H9 (cell line): ENCODE data around the gene FAM210B. TPM values are rescaled to one million over a fixed set of nuclear protein-coding genes. Genes with fewer than 3 reads are reported as not detected.

Source experiments
- DNase-seq: peaks from one replicate; pipeline ENCODE4 v3.0.0-alpha.2; 2017
- H2AFZ ChIP-seq: one replicate; pipeline ENCODE4 v1.6.1; 2013; ENCODE audit warnings: mild to moderate bottlenecking, low read length, control low read depth, moderate library complexity
- H2AK5ac ChIP-seq: 2 replicates; pipeline ENCODE4 v1.6.1; 2013; ENCODE audit warnings: low read length, control low read depth, mixed read lengths; ENCODE audit not compliant: insufficient read length
- H2BK120ac ChIP-seq: one replicate; pipeline ENCODE4 v1.6.1; 2013; ENCODE audit warnings: low read depth, mild to moderate bottlenecking, low read length, control low read depth, inconsistent platforms; ENCODE audit not compliant: poor library complexity, severe bottlenecking
- H2BK12ac ChIP-seq: 2 replicates; pipeline ENCODE4 v1.6.1; 2013; ENCODE audit warnings: low read length, control low read depth, mixed read lengths, low read depth; ENCODE audit not compliant: insufficient read length
- H2BK15ac ChIP-seq: 2 replicates; pipeline ENCODE4 v1.6.1; 2013; ENCODE audit warnings: low read depth, low read length, control low read depth
- H2BK20ac ChIP-seq: one replicate; pipeline ENCODE4 v1.6.1; 2013; ENCODE audit warnings: low read depth, mild to moderate bottlenecking, low read length, control low read depth, inconsistent platforms; ENCODE audit not compliant: poor library complexity, severe bottlenecking
- H2BK5ac ChIP-seq: 2 replicates; pipeline ENCODE4 v1.6.1; 2013; ENCODE audit warnings: low read length, control low read depth, mixed read lengths; ENCODE audit not compliant: insufficient read length
- H3K14ac ChIP-seq: 2 replicates; pipeline ENCODE4 v1.6.1; 2013; ENCODE audit warnings: low read length, control low read depth; ENCODE audit not compliant: insufficient read depth
- H3K18ac ChIP-seq: 2 replicates; pipeline ENCODE4 v1.6.1; 2013; ENCODE audit warnings: low read depth, mild to moderate bottlenecking, mixed read lengths, low read length, control low read depth; ENCODE audit not compliant: insufficient read length
- H3K23ac ChIP-seq: 2 replicates; pipeline ENCODE4 v1.6.1; 2013; ENCODE audit warnings: low read length, control low read depth, mixed read lengths, low read depth; ENCODE audit not compliant: insufficient read length
- H3K23me2 ChIP-seq: 2 replicates; pipeline ENCODE4 v1.6.1; 2013; ENCODE audit warnings: low read depth, mild to moderate bottlenecking, mixed read lengths, low read length, control low read depth; ENCODE audit not compliant: insufficient read length, poor library complexity, severe bottlenecking
- H3K27ac ChIP-seq: 2 replicates; pipeline ENCODE4 v1.5.1; 2013; ENCODE audit warnings: low read length, control low read depth, mixed read lengths, low read depth; ENCODE audit not compliant: insufficient read length
- H3K27me3 ChIP-seq: 2 replicates; pipeline ENCODE4 v1.6.1; 2013; ENCODE audit warnings: low read length, control low read depth, inconsistent platforms; ENCODE audit not compliant: insufficient read depth
- H3K4ac ChIP-seq: 2 replicates; pipeline ENCODE4 v1.6.1; 2013; ENCODE audit warnings: low read depth, mild to moderate bottlenecking, control low read depth, inconsistent platforms, low read length, moderate library complexity
- H3K4me1 ChIP-seq: 2 replicates; pipeline ENCODE4 v1.6.1; 2013; ENCODE audit warnings: low read length, control low read depth, inconsistent platforms; ENCODE audit not compliant: insufficient read depth
- H3K4me2 ChIP-seq: 2 replicates; pipeline ENCODE4 v1.6.1; 2013; ENCODE audit warnings: low read length, control low read depth, mixed read lengths; ENCODE audit not compliant: insufficient read length, insufficient read depth
- H3K56ac ChIP-seq: 2 replicates; pipeline ENCODE4 v1.6.1; 2013; ENCODE audit warnings: low read depth, mild to moderate bottlenecking, mixed read lengths, low read length, control low read depth; ENCODE audit not compliant: insufficient read length
- H3K79me1 ChIP-seq: 2 replicates; pipeline ENCODE4 v1.6.1; 2013; ENCODE audit warnings: low read depth, mild to moderate bottlenecking, moderate library complexity, low read length, control low read depth, inconsistent platforms; ENCODE audit not compliant: insufficient read depth, poor library complexity, severe bottlenecking
- H3K79me2 ChIP-seq: 2 replicates; pipeline ENCODE4 v1.6.1; 2013; ENCODE audit warnings: low read length, control low read depth, inconsistent platforms; ENCODE audit not compliant: insufficient read depth
- H3K9ac ChIP-seq: 2 replicates; pipeline ENCODE4 v1.6.1; 2013; ENCODE audit warnings: low read length, control low read depth, mixed read lengths; ENCODE audit not compliant: insufficient read length; ENCODE audit errors: extremely low read depth
- H3K9me3 ChIP-seq: one replicate; pipeline ENCODE4 v1.6.1; 2013; ENCODE audit warnings: low read depth, low read length, inconsistent platforms; ENCODE audit not compliant: control insufficient read depth
- H3T11ph ChIP-seq: one replicate; pipeline ENCODE4 v1.6.1; 2013; ENCODE audit warnings: mild to moderate bottlenecking, low read length, control low read depth, inconsistent platforms
- H4K20me1 ChIP-seq: one replicate; pipeline ENCODE4 v1.6.1; 2013; ENCODE audit not compliant: control insufficient read depth, insufficient read length, insufficient read depth
- H4K5ac ChIP-seq: 2 replicates; pipeline ENCODE4 v1.6.1; 2013; ENCODE audit warnings: low read depth, mild to moderate bottlenecking, mixed read lengths, low read length, control low read depth; ENCODE audit not compliant: insufficient read length
- H4K8ac ChIP-seq: replicated peaks from 2 replicates; pipeline ENCODE4 v1.6.1; 2013; ENCODE audit warnings: low read length, control low read depth, mixed read lengths, low read depth; ENCODE audit not compliant: insufficient read length
- H4K91ac ChIP-seq: 2 replicates; pipeline ENCODE4 v1.6.1; 2013; ENCODE audit warnings: low read depth, mild to moderate bottlenecking, moderate library complexity, mixed read lengths, low read length, control low read depth; ENCODE audit not compliant: insufficient read length
- H3K27ac Mint-ChIP-seq, 3 experiments: 2 replicates in 2 of 3; 3 replicates in 1 of 3; pipeline ENCODE4 v1.8.0; 2020 to 2021; ENCODE audit warnings: mixed read lengths in 3 of 3, mild to moderate bottlenecking in 1 of 3, moderate library complexity in 1 of 3
- H3K27me3 Mint-ChIP-seq: 2 replicates; pipeline ENCODE4 v1.8.0; 2021; ENCODE audit warnings: low read depth, mild to moderate bottlenecking, moderate library complexity, mixed read lengths
- H3K36me3 Mint-ChIP-seq, 3 experiments: 2 replicates in 2 of 3; 3 replicates in 1 of 3; pipeline ENCODE4 v1.8.0; 2020 to 2021; ENCODE audit warnings: low read depth in 3 of 3, mixed read lengths in 3 of 3; ENCODE audit not compliant: insufficient read depth in 1 of 3
- H3K4me1 Mint-ChIP-seq, 2 experiments: 2 replicates each; pipeline ENCODE4 v1.8.0; 2020; ENCODE audit warnings: mixed read lengths in 2 of 2
- H3K4me3 Mint-ChIP-seq, 2 experiments: 2 replicates in 1 of 2; 3 replicates in 1 of 2; pipeline ENCODE4 v1.8.0; 2020 to 2021; ENCODE audit warnings: mild to moderate bottlenecking in 2 of 2, mixed read lengths in 2 of 2, moderate library complexity in 1 of 2
- H3K9me3 Mint-ChIP-seq, 2 experiments: 2 replicates in 1 of 2; 3 replicates in 1 of 2; pipeline ENCODE4 v1.8.0; 2020; ENCODE audit warnings: mild to moderate bottlenecking in 2 of 2, mixed read lengths in 2 of 2, moderate library complexity in 1 of 2
- CTCF ChIP-seq: fragments of 200-600 bp; sonication (generic); conservative IDR thresholded peaks from 3 replicates; pipeline ENCODE4 v1.8.0; 2021; ENCODE audit warnings: antibody characterized with exemption, mild to moderate bottlenecking
- WGBS: extraction: QIAGEN DNeasy Blood & Tissue Kit; methylation state at CpG from one replicate; pipeline ENCODE4 v1.1.7; 2013; ENCODE audit warnings: missing lambda C conversion rate, low lambda C conversion rate, mixed read lengths; ENCODE audit not compliant: insufficient read length; ENCODE audit errors: extremely low coverage; 5-methylcytosine and 5-hydroxymethylcytosine counted together
- total RNA-seq: library from RNA; stranded (reverse); gene quantifications from 2 replicates; pipeline ENCODE4 v1.2.1, GENCODE V29; 2021

FAM210B gene
- total RNA-seq, 1 experiment from 2014 or later, result 24.2 TPM

DNA sequence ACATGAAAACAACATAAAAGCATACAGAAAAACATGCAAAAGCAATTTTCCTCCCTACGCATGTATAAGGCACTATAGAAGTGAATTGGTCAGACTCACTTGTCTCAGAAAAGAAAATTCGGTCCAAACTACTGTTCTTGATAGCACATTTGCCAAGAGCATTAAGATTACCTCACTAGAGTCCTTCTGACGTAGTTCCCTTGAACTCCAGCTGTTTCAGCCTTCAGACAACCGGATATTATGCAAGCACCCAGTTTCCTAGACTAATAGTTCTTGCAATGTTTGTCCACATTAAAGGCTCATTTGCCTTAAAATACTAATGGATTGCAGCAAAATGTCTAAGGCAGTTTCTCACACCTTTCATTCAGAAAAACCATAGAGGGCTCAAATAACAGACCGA lies 50.7 kb downstream of the FAM210B start:
- Histone ChIP-seq H3K14ac (no peak overlapping the region), H3K27me3 (no peaks in the 10 kb centered on the region), H3K4me1 (no peaks in the 10 kb centered on the region), H4K5ac (no peak overlapping the region), H3K9me3 (no peaks in the 10 kb centered on the region), H3K79me1 (no peaks in the 10 kb centered on the region), H2BK12ac (no peak overlapping the region), H3K79me2 (no peaks in the 10 kb centered on the region), H4K91ac (no peak overlapping the region), H4K8ac (no peak overlapping the region), H3K9ac (no peak overlapping the region), H3K18ac (no peak overlapping the region), H3K27ac (no peak overlapping the region), H2BK120ac (no peak overlapping the region), H3K23ac (no peak overlapping the region), H2AFZ (no peak overlapping the region), H2BK5ac (no peak overlapping the region), H3T11ph (no peak overlapping the region), H3K56ac (no peak overlapping the region), H2BK15ac (no peak overlapping the region), H2BK20ac (no peak overlapping the region), H4K20me1 (no peaks in the 10 kb centered on the region), H3K23me2 (no peaks in the 10 kb centered on the region), H3K4ac (no peak overlapping the region), H2AK5ac (no peak overlapping the region), H3K4me2 (no peak overlapping the region)
- WGBS, result no CpG with 5 or more reads among the region's 5 CpGs
- Mint-ChIP-seq H3K27ac (no peak overlapping the region), H3K36me3 (peaks cover 9 to 40% (median 31%) of the 10 kb centered on the region in 3 experiments; a peak in 6 of 7 replicates), H3K4me1 (no peaks in the 10 kb centered on the region), H3K27me3 (no peaks in the 10 kb centered on the region), H3K4me3 (no peak overlapping the region), H3K9me3 (no peaks in the 10 kb centered on the region)
- no peak for TF ChIP-seq CTCF
- DNase-seq, result no peak
